HepG2 (cell line): Measurements from ENCODE around the gene SREBF1. TPM values are rescaled to one million over a fixed set of nuclear protein-coding genes. Genes with fewer than 3 reads are reported as not detected.

Experiments
- JARID2 ChIP-seq: sonication (generic); formaldehyde crosslinking; IDR thresholded peaks from 2 replicates; pipeline ENCODE4 v1.8.1; 2023; ENCODE audit warnings: missing genetic modification reagents, inconsistent platforms; ENCODE audit not compliant: insufficient replicate concordance
- KDM4B ChIP-seq: sonication (generic); formaldehyde crosslinking; IDR thresholded peaks from 2 replicates; pipeline ENCODE4 v1.4.0; 2020; ENCODE audit warnings: missing genetic modification reagents
- KLF6 ChIP-seq: IDR thresholded peaks from 2 replicates; pipeline ENCODE4 v1.8.0; 2016; ENCODE audit warnings: missing biosample characterization, missing genetic modification reagents
- MTA1 ChIP-seq: sonication (generic); formaldehyde crosslinking; IDR thresholded peaks from 2 replicates; pipeline ENCODE4 v1.4.0; 2020; ENCODE audit warnings: missing genetic modification reagents, mild to moderate bottlenecking, borderline replicate concordance
- SMAD3 ChIP-seq: sonication (generic); formaldehyde crosslinking; IDR thresholded peaks from 2 replicates; pipeline ENCODE4 v1.4.0; 2020; ENCODE audit warnings: missing genetic modification reagents
- TOPORS ChIP-seq: sonication (generic); formaldehyde crosslinking; IDR thresholded peaks from 2 replicates; pipeline ENCODE4 v1.8.0; 2023; ENCODE audit warnings: mild to moderate bottlenecking, missing genetic modification reagents
- WIZ ChIP-seq: sonication (generic); formaldehyde crosslinking; IDR thresholded peaks from 2 replicates; pipeline ENCODE4 v1.5.1; 2020; ENCODE audit warnings: mild to moderate bottlenecking, missing genetic modification reagents
- ZNF354B ChIP-seq: sonication (generic); formaldehyde crosslinking; IDR thresholded peaks from 2 replicates; pipeline ENCODE4 v1.8.0; 2022; ENCODE audit warnings: mild to moderate bottlenecking, missing genetic modification reagents
- polyA plus RNA-seq, 8 experiments: library from polyadenylated mRNA; depleted of rRNA in 3 of 8; stranded (reverse) in 7 of 8; unstranded in 1 of 8; fragments of >200 nt; fragmentation: Illumina TruSeq in 4 of 8; extraction: Trizol in 4 of 8; gene quantifications; 2 replicates each; pipeline versions ENCODE4 v1.2.1 to v1.2.3, GENCODE V29; 2011 to 2016; ENCODE audit warnings: low read depth in 4 of 8, missing spikeins in 1 of 8, mixed read lengths in 1 of 8; ENCODE audit not compliant: insufficient read depth in 1 of 8
- total RNA-seq, 5 experiments: library from RNA; depleted of rRNA; stranded (reverse); fragments of >200 nt; fragmentation: Illumina TruSeq; extraction: Trizol; gene quantifications; 2 replicates each; pipeline ENCODE4 v1.2.3, GENCODE V29; 2016; ENCODE audit warnings: low read depth in 1 of 5
- TF ChIP-seq, protein P1 (sequence below): sonication (generic); formaldehyde crosslinking; IDR thresholded peaks from 2 replicates; pipeline ENCODE4 v1.8.1; 2022; ENCODE audit warnings: low read depth, mild to moderate bottlenecking, missing genetic modification reagents
- TF ChIP-seq, protein P2 (sequence below): sonication (generic); formaldehyde crosslinking; IDR thresholded peaks from 2 replicates; pipeline ENCODE4 v1.8.1; 2023; ENCODE audit warnings: mild to moderate bottlenecking, moderate library complexity, missing genetic modification reagents
- TF ChIP-seq, protein P3 (sequence below): IDR thresholded peaks from 2 replicates; pipeline ENCODE4 v1.6.1; 2016; ENCODE audit warnings: low read depth, missing genetic modification reagents, missing compliant biosample characterization
- TF ChIP-seq, protein P4 (sequence below): sonication (generic); formaldehyde crosslinking; IDR thresholded peaks from 2 replicates; pipeline ENCODE4 v1.4.0; 2020; ENCODE audit warnings: missing genetic modification reagents
- TF ChIP-seq, protein P5 (sequence below): sonication (generic); formaldehyde crosslinking; IDR thresholded peaks from 2 replicates; pipeline ENCODE4 v1.4.0; 2020; ENCODE audit warnings: missing genetic modification reagents, borderline replicate concordance
- TF ChIP-seq, protein P6 (sequence below): sonication (generic); formaldehyde crosslinking; IDR thresholded peaks from 2 replicates; pipeline ENCODE4 v1.5.1; 2020; ENCODE audit warnings: missing genetic modification reagents, mild to moderate bottlenecking, borderline replicate concordance

SREBF1 gene
- total and polyA plus RNA-seq, 2 of the 13 experiments (the other 11 are each of a cell fraction or from before 2014, with no cell fraction given): 34.3 to 38.0 TPM

DNA sequence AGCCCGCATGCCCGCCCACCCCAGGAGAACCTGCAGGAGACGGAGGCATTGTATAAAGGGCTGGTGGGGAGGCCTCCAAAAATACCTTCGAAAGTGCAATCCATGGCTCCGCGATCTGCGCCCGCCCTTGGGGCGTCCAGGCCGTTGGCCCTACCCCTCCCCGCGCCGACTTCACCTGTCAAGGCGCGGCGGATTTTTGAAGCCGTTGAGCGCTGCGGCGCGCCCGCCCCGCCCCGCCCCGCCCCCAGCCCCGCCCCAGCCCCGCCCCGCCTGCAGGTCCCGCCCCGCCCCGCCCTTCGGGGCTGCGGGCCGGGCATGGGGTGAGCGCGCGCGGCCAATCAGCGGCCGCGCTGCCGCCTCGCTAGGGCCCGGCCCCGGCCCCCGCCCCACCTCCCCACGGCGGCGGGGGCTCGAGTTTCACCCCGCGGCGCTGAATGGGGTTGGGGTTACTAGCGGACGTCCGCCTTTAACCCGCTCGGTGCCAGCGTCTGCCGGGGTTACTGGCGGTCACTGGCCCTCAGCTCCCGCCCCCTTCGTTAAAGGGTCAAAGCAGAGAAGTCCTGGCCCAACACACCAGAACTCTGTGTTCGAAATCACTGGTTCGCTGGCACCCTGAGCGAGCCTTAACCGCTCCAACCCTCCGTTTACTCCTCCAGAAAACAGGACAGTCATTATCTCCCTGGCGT lies 13.2 kb downstream of the SREBF1 start (continued):
- TF ChIP-seq, protein P1, sequence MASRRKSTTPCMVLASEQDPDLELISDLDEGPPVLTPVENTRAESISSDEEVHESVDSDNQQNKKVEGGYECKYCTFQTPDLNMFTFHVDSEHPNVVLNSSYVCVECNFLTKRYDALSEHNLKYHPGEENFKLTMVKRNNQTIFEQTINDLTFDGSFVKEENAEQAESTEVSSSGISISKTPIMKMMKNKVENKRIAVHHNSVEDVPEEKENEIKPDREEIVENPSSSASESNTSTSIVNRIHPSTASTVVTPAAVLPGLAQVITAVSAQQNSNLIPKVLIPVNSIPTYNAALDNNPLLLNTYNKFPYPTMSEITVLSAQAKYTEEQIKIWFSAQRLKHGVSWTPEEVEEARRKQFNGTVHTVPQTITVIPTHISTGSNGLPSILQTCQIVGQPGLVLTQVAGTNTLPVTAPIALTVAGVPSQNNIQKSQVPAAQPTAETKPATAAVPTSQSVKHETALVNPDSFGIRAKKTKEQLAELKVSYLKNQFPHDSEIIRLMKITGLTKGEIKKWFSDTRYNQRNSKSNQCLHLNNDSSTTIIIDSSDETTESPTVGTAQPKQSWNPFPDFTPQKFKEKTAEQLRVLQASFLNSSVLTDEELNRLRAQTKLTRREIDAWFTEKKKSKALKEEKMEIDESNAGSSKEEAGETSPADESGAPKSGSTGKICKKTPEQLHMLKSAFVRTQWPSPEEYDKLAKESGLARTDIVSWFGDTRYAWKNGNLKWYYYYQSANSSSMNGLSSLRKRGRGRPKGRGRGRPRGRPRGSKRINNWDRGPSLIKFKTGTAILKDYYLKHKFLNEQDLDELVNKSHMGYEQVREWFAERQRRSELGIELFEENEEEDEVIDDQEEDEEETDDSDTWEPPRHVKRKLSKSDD (CRISPR knock-in tag): no peak
- TF ChIP-seq, protein P2, sequence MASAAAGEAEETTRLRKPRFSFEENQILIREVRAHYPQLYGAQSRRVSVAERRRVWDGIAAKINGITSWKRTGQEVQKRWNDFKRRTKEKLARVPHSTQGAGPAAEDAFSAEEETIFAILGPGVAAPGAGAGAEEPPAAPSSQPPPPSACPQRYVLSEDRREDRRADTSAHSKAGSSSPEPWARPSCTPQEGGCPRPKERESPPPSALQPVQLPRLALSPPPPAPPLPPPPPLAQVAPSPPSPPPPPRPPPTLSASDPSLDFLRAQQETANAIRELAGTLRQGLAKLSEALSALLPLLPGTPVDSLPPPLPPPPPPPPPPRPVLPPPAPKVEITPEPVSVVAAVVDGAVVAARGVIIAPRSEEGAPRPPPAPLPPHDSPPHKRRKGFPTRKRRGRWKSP: 0 out of 2 replicates have a peak, but pooled peaks have one; percentile 40
- no peak for TF ChIP-seq KDM4B
- TF ChIP-seq, protein P3, sequence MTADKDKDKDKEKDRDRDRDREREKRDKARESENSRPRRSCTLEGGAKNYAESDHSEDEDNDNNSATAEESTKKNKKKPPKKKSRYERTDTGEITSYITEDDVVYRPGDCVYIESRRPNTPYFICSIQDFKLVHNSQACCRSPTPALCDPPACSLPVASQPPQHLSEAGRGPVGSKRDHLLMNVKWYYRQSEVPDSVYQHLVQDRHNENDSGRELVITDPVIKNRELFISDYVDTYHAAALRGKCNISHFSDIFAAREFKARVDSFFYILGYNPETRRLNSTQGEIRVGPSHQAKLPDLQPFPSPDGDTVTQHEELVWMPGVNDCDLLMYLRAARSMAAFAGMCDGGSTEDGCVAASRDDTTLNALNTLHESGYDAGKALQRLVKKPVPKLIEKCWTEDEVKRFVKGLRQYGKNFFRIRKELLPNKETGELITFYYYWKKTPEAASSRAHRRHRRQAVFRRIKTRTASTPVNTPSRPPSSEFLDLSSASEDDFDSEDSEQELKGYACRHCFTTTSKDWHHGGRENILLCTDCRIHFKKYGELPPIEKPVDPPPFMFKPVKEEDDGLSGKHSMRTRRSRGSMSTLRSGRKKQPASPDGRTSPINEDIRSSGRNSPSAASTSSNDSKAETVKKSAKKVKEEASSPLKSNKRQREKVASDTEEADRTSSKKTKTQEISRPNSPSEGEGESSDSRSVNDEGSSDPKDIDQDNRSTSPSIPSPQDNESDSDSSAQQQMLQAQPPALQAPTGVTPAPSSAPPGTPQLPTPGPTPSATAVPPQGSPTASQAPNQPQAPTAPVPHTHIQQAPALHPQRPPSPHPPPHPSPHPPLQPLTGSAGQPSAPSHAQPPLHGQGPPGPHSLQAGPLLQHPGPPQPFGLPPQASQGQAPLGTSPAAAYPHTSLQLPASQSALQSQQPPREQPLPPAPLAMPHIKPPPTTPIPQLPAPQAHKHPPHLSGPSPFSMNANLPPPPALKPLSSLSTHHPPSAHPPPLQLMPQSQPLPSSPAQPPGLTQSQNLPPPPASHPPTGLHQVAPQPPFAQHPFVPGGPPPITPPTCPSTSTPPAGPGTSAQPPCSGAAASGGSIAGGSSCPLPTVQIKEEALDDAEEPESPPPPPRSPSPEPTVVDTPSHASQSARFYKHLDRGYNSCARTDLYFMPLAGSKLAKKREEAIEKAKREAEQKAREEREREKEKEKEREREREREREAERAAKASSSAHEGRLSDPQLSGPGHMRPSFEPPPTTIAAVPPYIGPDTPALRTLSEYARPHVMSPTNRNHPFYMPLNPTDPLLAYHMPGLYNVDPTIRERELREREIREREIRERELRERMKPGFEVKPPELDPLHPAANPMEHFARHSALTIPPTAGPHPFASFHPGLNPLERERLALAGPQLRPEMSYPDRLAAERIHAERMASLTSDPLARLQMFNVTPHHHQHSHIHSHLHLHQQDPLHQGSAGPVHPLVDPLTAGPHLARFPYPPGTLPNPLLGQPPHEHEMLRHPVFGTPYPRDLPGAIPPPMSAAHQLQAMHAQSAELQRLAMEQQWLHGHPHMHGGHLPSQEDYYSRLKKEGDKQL (CRISPR knock-in tag): no peak
- TF ChIP-seq, protein P4, sequence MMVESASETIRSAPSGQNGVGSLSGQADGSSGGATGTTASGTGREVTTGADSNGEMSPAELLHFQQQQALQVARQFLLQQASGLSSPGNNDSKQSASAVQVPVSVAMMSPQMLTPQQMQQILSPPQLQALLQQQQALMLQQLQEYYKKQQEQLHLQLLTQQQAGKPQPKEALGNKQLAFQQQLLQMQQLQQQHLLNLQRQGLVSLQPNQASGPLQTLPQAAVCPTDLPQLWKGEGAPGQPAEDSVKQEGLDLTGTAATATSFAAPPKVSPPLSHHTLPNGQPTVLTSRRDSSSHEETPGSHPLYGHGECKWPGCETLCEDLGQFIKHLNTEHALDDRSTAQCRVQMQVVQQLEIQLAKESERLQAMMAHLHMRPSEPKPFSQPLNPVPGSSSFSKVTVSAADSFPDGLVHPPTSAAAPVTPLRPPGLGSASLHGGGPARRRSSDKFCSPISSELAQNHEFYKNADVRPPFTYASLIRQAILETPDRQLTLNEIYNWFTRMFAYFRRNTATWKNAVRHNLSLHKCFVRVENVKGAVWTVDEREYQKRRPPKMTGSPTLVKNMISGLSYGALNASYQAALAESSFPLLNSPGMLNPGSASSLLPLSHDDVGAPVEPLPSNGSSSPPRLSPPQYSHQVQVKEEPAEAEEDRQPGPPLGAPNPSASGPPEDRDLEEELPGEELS: 0 out of 2 replicates have a peak, but pooled peaks have one; percentile 23
- peak; percentile 52; the same call in 1 of the 2 replicates for TF ChIP-seq SMAD3 (CRISPR knock-in tag)
- no peak for TF ChIP-seq WIZ
- no peak; the same call in 1 of the 2 replicates for TF ChIP-seq TOPORS (CRISPR knock-in tag)
- TF ChIP-seq, protein P5, sequence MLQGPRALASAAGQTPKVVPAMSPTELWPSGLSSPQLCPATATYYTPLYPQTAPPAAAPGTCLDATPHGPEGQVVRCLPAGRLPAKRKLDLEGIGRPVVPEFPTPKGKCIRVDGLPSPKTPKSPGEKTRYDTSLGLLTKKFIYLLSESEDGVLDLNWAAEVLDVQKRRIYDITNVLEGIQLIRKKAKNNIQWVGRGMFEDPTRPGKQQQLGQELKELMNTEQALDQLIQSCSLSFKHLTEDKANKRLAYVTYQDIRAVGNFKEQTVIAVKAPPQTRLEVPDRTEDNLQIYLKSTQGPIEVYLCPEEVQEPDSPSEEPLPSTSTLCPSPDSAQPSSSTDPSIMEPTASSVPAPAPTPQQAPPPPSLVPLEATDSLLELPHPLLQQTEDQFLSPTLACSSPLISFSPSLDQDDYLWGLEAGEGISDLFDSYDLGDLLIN: no peak
- TF ChIP-seq MTA1 (CRISPR knock-in tag): no peak
- TF ChIP-seq JARID2 (CRISPR knock-in tag): no peak
- TF ChIP-seq ZNF354B (CRISPR knock-in tag): no peak
- TF ChIP-seq, protein P6, sequence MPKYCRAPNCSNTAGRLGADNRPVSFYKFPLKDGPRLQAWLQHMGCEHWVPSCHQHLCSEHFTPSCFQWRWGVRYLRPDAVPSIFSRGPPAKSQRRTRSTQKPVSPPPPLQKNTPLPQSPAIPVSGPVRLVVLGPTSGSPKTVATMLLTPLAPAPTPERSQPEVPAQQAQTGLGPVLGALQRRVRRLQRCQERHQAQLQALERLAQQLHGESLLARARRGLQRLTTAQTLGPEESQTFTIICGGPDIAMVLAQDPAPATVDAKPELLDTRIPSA (CRISPR knock-in tag): no peak
- no peak for TF ChIP-seq KLF6 (CRISPR knock-in tag)
